Measurements from ENCODE around the gene SLC39A9.
"Not testable (repeated sequence)": the region's sequence is repeated elsewhere in the genome, so short reads cannot be mapped to it uniquely, and the experiment has no call there.

Gene SLC39A9

GRCh38 chr14:69495341-69495921 is 96.9 kb downstream of the SLC39A9 start:
- no peaks in the 10 kb centered on the region for H3K9me3 ChIP-seq (ENCODE audit: control insufficient read depth, insufficient read depth, low read depth, low read length)
- H3K36me3 ChIP-seq (ENCODE audit: control insufficient read depth in 2 of 2, insufficient read depth in 1 of 2, low read length in 2 of 2) = no peaks in the 10 kb centered on the region
- no peaks in the 10 kb centered on the region for H3K4me1 ChIP-seq (ENCODE audit: control insufficient read depth, insufficient read depth, low read length)
- no peak overlapping the region for H3K27ac ChIP-seq (ENCODE audit: extremely low read depth, low read depth, low read length)
- no peak overlapping the region for H3K4me3 ChIP-seq (ENCODE audit: low read depth, low read length)
- ChIA-PET POLR2A (no interaction called here), CTCF (interaction anchor here (0.6 kb wide), 1 partner anchor 584 kb away, joined by 3 read pairs; no protein-coding TSS in a partner anchor)
- TF ChIP-seq ZNF660 (tag by site-specific recombination; IDR thresholded peaks at IDR 0.05) = no peak
- TF ChIP-seq ZNF623 (tag by site-specific recombination; IDR thresholded peaks at IDR 0.05) = peak; percentile 89

- POLR2A ChIA-PET; CTCF ChIA-PET; H3K4me1 ChIP-seq (ENCODE audit: control insufficient read depth, insufficient read depth, low read length); H3K9me3 ChIP-seq (ENCODE audit: control insufficient read depth, insufficient read depth, low read depth, low read length); H3K4me3 ChIP-seq (ENCODE audit: low read depth, low read length); H3K27ac ChIP-seq (ENCODE audit: extremely low read depth, low read depth, low read length); H3K36me3 ChIP-seq (ENCODE audit: control insufficient read depth in 2 of 2, insufficient read depth in 1 of 2, low read length in 2 of 2): not testable (repeated sequence)
Measured at GRCh38 chr14:69497866-69498265, 99.4 kb downstream of the SLC39A9 start.

- H3K4me1 ChIP-seq (ENCODE audit: control insufficient read depth, insufficient read depth, low read length); POLR2A ChIA-PET: not testable (repeated sequence)
- CTCF ChIA-PET = interaction anchor here (0.6 kb wide), 1 partner anchor 22 kb away, joined by 8 read pairs; no protein-coding TSS in a partner anchor
Measured at GRCh38 chr14:69498286-69498685, 99.8 kb downstream of the SLC39A9 start.

GRCh38 chr14:69499436-69499835 is 100.9 kb downstream of the SLC39A9 start:
- Histone ChIP-seq H3K4me3 (ENCODE audit: low read depth, low read length) (no peak overlapping the region), H3K4me1 (ENCODE audit: control insufficient read depth, insufficient read depth, low read length) (peaks cover 5% of the 10 kb centered on the region), H3K27ac (ENCODE audit: extremely low read depth, low read depth, low read length) (no peak overlapping the region), H3K36me3 (ENCODE audit: control insufficient read depth in 2 of 2, insufficient read depth in 1 of 2, low read length in 2 of 2) (no peaks in the 10 kb centered on the region), H3K9me3 (ENCODE audit: control insufficient read depth, insufficient read depth, low read depth, low read length) (no peaks in the 10 kb centered on the region)
- POLR2A ChIA-PET = no interaction called here
- CTCF ChIA-PET = interaction anchor here (0.7 to 1.8 kb wide), 2 partner anchors 10 to 14 kb away, joined by 3 to 6 read pairs; no protein-coding TSS in a partner anchor
- TF ChIP-seq ZNF184 (tag by site-specific recombination; IDR thresholded peaks at IDR 0.05) = no peak
- no peak for TF ChIP-seq ZNF510 (tag by site-specific recombination; IDR thresholded peaks at IDR 0.05; ENCODE audit: insufficient replicate concordance)
- TF ChIP-seq ZNF292 (tag by site-specific recombination; IDR thresholded peaks at IDR 0.05; ENCODE audit: borderline replicate concordance, low read depth) = no peak
- TF ChIP-seq ZNF571 (tag by site-specific recombination; IDR thresholded peaks at IDR 0.05) = no peak
- no peak for TF ChIP-seq ZNF157 (tag by site-specific recombination; IDR thresholded peaks at IDR 0.05)
- no peak for TF ChIP-seq ZNF692 (tag by site-specific recombination; IDR thresholded peaks at IDR 0.05)

More at GRCh38 chr14:69498286-69498685, 99.8 kb downstream of the SLC39A9 start:
- not testable (repeated sequence) for H3K27ac ChIP-seq (ENCODE audit: extremely low read depth, low read depth, low read length); H3K36me3 ChIP-seq (ENCODE audit: control insufficient read depth in 2 of 2, insufficient read depth in 1 of 2, low read length in 2 of 2); H3K9me3 ChIP-seq (ENCODE audit: control insufficient read depth, insufficient read depth, low read depth, low read length); H3K4me3 ChIP-seq (ENCODE audit: low read depth, low read length)

GRCh38 chr14:69500096-69500495 is 101.6 kb downstream of the SLC39A9 start:
- no peaks in the 10 kb centered on the region for H3K9me3 ChIP-seq (ENCODE audit: control insufficient read depth, insufficient read depth, low read depth, low read length)
- no peak for TF ChIP-seq ZNF221 (tag by site-specific recombination; IDR thresholded peaks at IDR 0.05; ENCODE audit: borderline replicate concordance)
- TF ChIP-seq ZFP41 (tag by site-specific recombination; IDR thresholded peaks at IDR 0.05; ENCODE audit: borderline replicate concordance) = no peak
- ChIA-PET CTCF (interaction anchor here (1.8 kb wide), 1 partner anchor 11 kb away, joined by 6 read pairs; no protein-coding TSS in a partner anchor), POLR2A (no interaction called here)
- H3K4me1 ChIP-seq (ENCODE audit: control insufficient read depth, insufficient read depth, low read length) = peaks cover 5% of the 10 kb centered on the region
- H3K36me3 ChIP-seq (ENCODE audit: control insufficient read depth in 2 of 2, insufficient read depth in 1 of 2, low read length in 2 of 2) = no peaks in the 10 kb centered on the region
- no peak overlapping the region for H3K4me3 ChIP-seq (ENCODE audit: low read depth, low read length)
- no peak overlapping the region for H3K27ac ChIP-seq (ENCODE audit: extremely low read depth, low read depth, low read length)

All from HEK293 (cell line).